Epidermal melanocyte (primary cell): ENCODE data around the gene CTDSP1.

Source experiments
- DNase-seq: peaks from one replicate; pipeline ENCODE4 v3.0.0; 2011; ENCODE audit warnings: low spot score; ENCODE audit not compliant: insufficient read length

CTDSP1 gene

GRCh38 chr2:218422403-218423086, 22.9 kb downstream of the CTDSP1 start:
- no peak for DNase-seq

- no peak for DNase-seq
Observed at GRCh38 chr2:218423584-218423983, 23.9 kb downstream of the CTDSP1 start.

GRCh38 chr2:218425531-218425930, 25.9 kb downstream of the CTDSP1 start:
- DNase-seq, result no peak

GRCh38 chr2:218427741-218428140, 28.1 kb downstream of the CTDSP1 start:
- no peak for DNase-seq

- no peak for DNase-seq
Observed at GRCh38 chr2:218428846-218429558, 29.3 kb downstream of the CTDSP1 start.

GRCh38 chr2:218429911-218430692, 30.4 kb downstream of the CTDSP1 start:
- DNase-seq, result no peak

- DNase-seq, result no peak
Observed at GRCh38 chr2:218430721-218431120, 31.1 kb downstream of the CTDSP1 start.

- DNase-seq, result no peak
Observed at GRCh38 chr2:218431878-218432277, 32.2 kb downstream of the CTDSP1 start.

- DNase-seq, result no peak
Observed at GRCh38 chr2:218432676-218433365, 33.2 kb downstream of the CTDSP1 start.

- no peak for DNase-seq
Observed at GRCh38 chr2:218434456-218434855, 34.8 kb downstream of the CTDSP1 start.

- DNase-seq, result no peak
Observed at GRCh38 chr2:218435003-218435982, 35.6 kb downstream of the CTDSP1 start.

- DNase-seq, result no peak
Observed at GRCh38 chr2:218436992-218437391, 37.3 kb downstream of the CTDSP1 start.

- DNase-seq, result no peak
Observed at GRCh38 chr2:218437969-218438368, 38.3 kb downstream of the CTDSP1 start.

- DNase-seq, result no peak
Observed at GRCh38 chr2:218438596-218438995, 38.9 kb downstream of the CTDSP1 start.

- DNase-seq, result no peak
Observed at GRCh38 chr2:218444692-218445357, 45.2 kb downstream of the CTDSP1 start.

GRCh38 chr2:218445602-218446001, 45.9 kb downstream of the CTDSP1 start:
- no peak for DNase-seq

- DNase-seq, result no peak
Observed at GRCh38 chr2:218446547-218446946, 46.9 kb downstream of the CTDSP1 start.

- no peak for DNase-seq
Observed at GRCh38 chr2:218447072-218447471, 47.4 kb downstream of the CTDSP1 start.

GRCh38 chr2:218448934-218449333, 49.3 kb downstream of the CTDSP1 start:
- DNase-seq, result no peak

GRCh38 chr2:218452079-218452478, 52.4 kb downstream of the CTDSP1 start:
- DNase-seq, result no peak
